Tibial nerve (tissue), 4 donors: ENCODE measurements around the gene GRHL1. TPM values are rescaled to one million over a fixed set of nuclear protein-coding genes. Genes with fewer than 3 reads are reported as not detected.

Source experiments
- DNase-seq, 2 donors: peaks; one replicate each; pipeline ENCODE4 v3.0.0-alpha.2; 2019; ENCODE audit warnings: low spot score in 2 of 2
- H3K27ac ChIP-seq, 4 donors: fragments of 200-600 bp; sonication (generic) in 3 of 4; one replicate each; pipeline ENCODE4 v1.5.1; 2017 to 2019; ENCODE audit warnings: mild to moderate bottlenecking in 1 of 4
- H3K27me3 ChIP-seq, 2 donors: fragments of 200-600 bp; sonication (generic) in 1 of 2; one replicate each; pipeline versions ENCODE4 v1.5.1 to v1.6.0; 2017 to 2019
- H3K36me3 ChIP-seq, 3 donors: fragments of 200-600 bp; sonication (generic); one replicate each; pipeline ENCODE4 v1.5.1; 2018 to 2019
- H3K4me1 ChIP-seq, 4 donors: fragments of 200-600 bp; sonication (generic) in 3 of 4; one replicate each; pipeline ENCODE4 v1.5.1; 2017 to 2019
- H3K4me3 ChIP-seq, 4 donors: fragments of 200-600 bp; sonication (generic) in 3 of 4; one replicate each; pipeline ENCODE4 v1.5.1; 2017 to 2019; ENCODE audit warnings: mild to moderate bottlenecking in 1 of 4, moderate library complexity in 1 of 4
- H3K9me3 ChIP-seq, 4 donors: fragments of 200-600 bp; sonication (generic) in 3 of 4; one replicate each; pipeline ENCODE4 v1.5.1; 2017 to 2019
- CTCF ChIP-seq, 5 experiments: fragments of 200-600 bp in 3 of 5; fragments of 450-650 bp in 2 of 5; sonication (generic) in 3 of 5; IDR thresholded peaks; one replicate each; pipeline ENCODE4 v1.5.1; 2016 to 2019; ENCODE audit warnings: antibody characterized with exemption in 5 of 5, mild to moderate bottlenecking in 3 of 5, moderate library complexity in 2 of 5
- EP300 ChIP-seq, 2 donors: sonication (generic); formaldehyde crosslinking; IDR thresholded peaks; one replicate each; pipeline ENCODE4 v1.6.1; 2017; ENCODE audit warnings: antibody characterized with exemption in 2 of 2, mild to moderate bottlenecking in 1 of 2
- POLR2A ChIP-seq, 2 donors: fragments of 450-650 bp; IDR thresholded peaks; one replicate each; pipeline ENCODE4 v1.6.1; 2017; ENCODE audit warnings: antibody characterized with exemption in 2 of 2, mild to moderate bottlenecking in 2 of 2, moderate library complexity in 2 of 2
- WGBS, 2 donors: methylation state at CpG; one replicate each; pipeline ENCODE4 v1.1.5; 2018; 5-methylcytosine and 5-hydroxymethylcytosine counted together
- total RNA-seq, 4 donors: library from RNA; depleted of rRNA; stranded (reverse); fragments of >200 nt; gene quantifications; one replicate each; pipeline ENCODE4 v1.1.0, GENCODE V29; 2016

Gene GRHL1
- total RNA-seq, 4 donors from 2014 or later: 0.66 to 4.2 (median 2.3) TPM; not detected in 1

GRCh38 chr2:10043906-10044601 lies 92.6 kb downstream of the GRHL1 start:
- TF ChIP-seq CTCF (IDR thresholded peaks at IDR 0.05) (no peak), EP300 (IDR thresholded peaks at IDR 0.05) (peak in 1 of 2 donors; percentile 69), POLR2A (IDR thresholded peaks at IDR 0.05) (peak in 1 of 2 donors; percentile 52)
- Histone ChIP-seq H3K9me3 (no peaks in the 10 kb centered on the region), H3K27ac (peak overlapping the region; percentile 93 to 99 (median 99)), H3K4me1 (peaks cover 0 to 72% (median 24%) of the 10 kb centered on the region in 4 donors), H3K4me3 (peak overlapping the region; percentile 63 to 80 (median 72)), H3K27me3 (no peaks in the 10 kb centered on the region), H3K36me3 (peaks cover 0 to 30% (median 0%) of the 10 kb centered on the region in 3 donors)
- WGBS, 2 donors: 5 to 8% methylated on average over 33 to 52 of the region's 90 CpGs
- DNase-seq: peak; percentile 97 to 98

GRCh38 chr2:10045561-10046355 lies 94.3 kb downstream of the GRHL1 start:
- WGBS, 2 donors: 73 to 77% methylated on average over 20 of the region's 20 CpGs
- no peak for DNase-seq
- Histone ChIP-seq H3K27me3 (no peaks in the 10 kb centered on the region), H3K4me1 (peaks cover 0 to 74% (median 24%) of the 10 kb centered on the region in 4 donors), H3K36me3 (peaks cover 0 to 46% (median 0%) of the 10 kb centered on the region in 3 donors), H3K27ac (peak overlapping the region; percentile 93 to 99 (median 99)), H3K9me3 (no peaks in the 10 kb centered on the region), H3K4me3 (no peak overlapping the region)
- TF ChIP-seq POLR2A (IDR thresholded peaks at IDR 0.05) (no peak), CTCF (IDR thresholded peaks at IDR 0.05) (no peak), EP300 (IDR thresholded peaks at IDR 0.05) (no peak)

GRCh38 chr2:10046931-10047330 lies 95.4 kb downstream of the GRHL1 start:
- no peaks in the 10 kb centered on the region for H3K9me3 ChIP-seq
- no peaks in the 10 kb centered on the region for H3K27me3 ChIP-seq
- H3K4me1 ChIP-seq: peaks cover 0 to 71% (median 23%) of the 10 kb centered on the region in 4 donors
- no peak overlapping the region for H3K4me3 ChIP-seq
- H3K27ac ChIP-seq: peak overlapping the region in 2 of 4 donors; percentile 99
- DNase-seq: no peak
- peaks cover 0 to 57% (median 0%) of the 10 kb centered on the region in 3 donors for H3K36me3 ChIP-seq
- 55 to 62% methylated on average over 7 of the region's 7 CpGs for WGBS, 2 donors
- no peak for TF ChIP-seq CTCF (IDR thresholded peaks at IDR 0.05)
- no peak for TF ChIP-seq EP300 (IDR thresholded peaks at IDR 0.05)
- TF ChIP-seq POLR2A (IDR thresholded peaks at IDR 0.05): no peak

- TF ChIP-seq CTCF (IDR thresholded peaks at IDR 0.05): no peak
- no peak for TF ChIP-seq POLR2A (IDR thresholded peaks at IDR 0.05)
- TF ChIP-seq EP300 (IDR thresholded peaks at IDR 0.05): no peak
- Histone ChIP-seq H3K27ac (peak overlapping the region in 2 of 4 donors; percentile 99), H3K4me1 (peaks cover 0 to 66% (median 19%) of the 10 kb centered on the region in 4 donors), H3K27me3 (no peaks in the 10 kb centered on the region), H3K36me3 (peaks cover 0 to 62% (median 0%) of the 10 kb centered on the region in 3 donors), H3K9me3 (no peaks in the 10 kb centered on the region), H3K4me3 (no peak overlapping the region)
- 77 to 85% methylated on average over 14 to 15 of the region's 15 CpGs for WGBS, 2 donors
- DNase-seq: no peak
Observed at GRCh38 chr2:10047616-10048500, 96.4 kb downstream of the GRHL1 start.
